T-helper 2 cell (primary cell): ENCODE measurements around the gene TCAIM.
"Not testable (repeated sequence)": the region's sequence is repeated elsewhere in the genome, so short reads cannot be mapped to it uniquely, and the experiment has no call there.

Experiments
- DNase-seq, 5 experiments: peaks; one replicate each; pipeline versions ENCODE4 v3.0.0 to v3.0.0-alpha.2; 2012 to 2022

TCAIM gene

GRCh38 chr3:44346590-44346989 lies 8.0 kb downstream of the TCAIM start:
- not testable (repeated sequence) for DNase-seq

- DNase-seq: no peak
These were observed 10.4 kb downstream of the TCAIM start for GRCh38 chr3:44348993-44349392.

GRCh38 chr3:44353355-44353924 lies 14.9 kb downstream of the TCAIM start:
- DNase-seq: no peak

GRCh38 chr3:44355362-44356033 lies 16.9 kb downstream of the TCAIM start:
- DNase-seq: no peak

- no peak for DNase-seq
These were observed 20.7 kb downstream of the TCAIM start for GRCh38 chr3:44359146-44359751.

GRCh38 chr3:44363591-44363990 lies 25.0 kb downstream of the TCAIM start:
- DNase-seq: no peak

- no peak for DNase-seq
These were observed 27.4 kb downstream of the TCAIM start for GRCh38 chr3:44365952-44366351.

GRCh38 chr3:44375450-44375849 lies 36.9 kb downstream of the TCAIM start:
- DNase-seq: no peak

- no peak for DNase-seq
These were observed 48.8 kb downstream of the TCAIM start for GRCh38 chr3:44387404-44387803.

- DNase-seq: no peak
These were observed 53.9 kb downstream of the TCAIM start for GRCh38 chr3:44392489-44392888.

- no peak for DNase-seq
These were observed 57.1 kb downstream of the TCAIM start for GRCh38 chr3:44395714-44396113.

- no peak for DNase-seq
These were observed 57.9 kb downstream of the TCAIM start for GRCh38 chr3:44396200-44397171.

GRCh38 chr3:44398271-44398670 lies 59.7 kb downstream of the TCAIM start:
- DNase-seq: not testable (repeated sequence)

GRCh38 chr3:44398853-44399252 lies 60.3 kb downstream of the TCAIM start:
- no peak for DNase-seq

GRCh38 chr3:44400771-44401170 lies 62.2 kb downstream of the TCAIM start:
- no peak for DNase-seq

GRCh38 chr3:44402548-44402947 lies 64.0 kb downstream of the TCAIM start:
- no peak for DNase-seq

GRCh38 chr3:44409640-44410410 lies 71.3 kb downstream of the TCAIM start:
- no peak for DNase-seq

- DNase-seq: no peak
These were observed 72.6 kb downstream of the TCAIM start for GRCh38 chr3:44411031-44411645.

- no peak for DNase-seq
These were observed 73.8 kb downstream of the TCAIM start for GRCh38 chr3:44412365-44412764.

- no peak for DNase-seq
These were observed 76.0 kb downstream of the TCAIM start for GRCh38 chr3:44414517-44415090.

GRCh38 chr3:44415421-44415820 lies 76.9 kb downstream of the TCAIM start:
- DNase-seq: no peak
